C4-2B (cell line): ENCODE results near the gene TSSK6.

Experiments
- ZFX ChIP-seq: fragments of 450-650 bp; IDR thresholded peaks from 2 replicates; pipeline ENCODE4 v1.6.1; 2017
- TF ChIP-seq, protein P1 (sequence below): fragments of 450-650 bp; conservative IDR thresholded peaks from 2 replicates; pipeline ENCODE4 v1.5.1; 2017; ENCODE audit warnings: mild to moderate bottlenecking

DNA sequence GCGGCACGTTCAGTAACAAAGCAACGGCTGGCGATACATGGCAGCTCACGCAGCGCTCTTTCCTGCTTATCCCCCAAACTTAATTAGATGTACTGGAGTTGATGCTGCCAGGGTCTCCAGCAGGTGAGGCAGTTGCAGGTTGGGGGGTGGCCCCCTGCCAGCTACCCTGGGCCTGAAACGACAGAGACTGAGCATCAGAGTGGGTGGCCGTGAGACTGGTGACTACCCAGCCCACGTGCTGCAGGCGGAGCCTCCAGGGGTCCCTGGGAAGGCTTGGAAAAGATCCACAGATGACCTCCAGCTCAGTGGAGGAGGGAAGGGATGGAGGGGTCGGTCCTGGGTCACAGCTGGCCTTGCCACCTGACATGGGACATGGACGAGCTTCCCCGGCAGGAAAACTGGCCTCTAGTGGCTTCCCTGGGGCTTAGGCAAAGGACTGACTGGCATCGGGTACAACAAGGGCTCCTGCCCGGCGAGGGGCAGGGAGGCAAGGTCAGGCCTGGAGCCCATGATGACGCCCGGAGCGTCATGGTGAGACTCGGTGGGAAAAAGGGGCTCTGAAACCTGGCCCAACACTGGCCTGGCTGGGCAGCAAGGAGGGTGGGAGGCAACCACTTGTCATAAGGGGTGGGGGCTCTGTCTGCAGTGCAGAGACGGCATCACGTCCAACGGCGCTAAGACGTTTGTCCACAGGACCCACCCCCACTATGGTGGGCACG, 46.8 kb upstream of the TSSK6 start:
- TF ChIP-seq, protein P1, sequence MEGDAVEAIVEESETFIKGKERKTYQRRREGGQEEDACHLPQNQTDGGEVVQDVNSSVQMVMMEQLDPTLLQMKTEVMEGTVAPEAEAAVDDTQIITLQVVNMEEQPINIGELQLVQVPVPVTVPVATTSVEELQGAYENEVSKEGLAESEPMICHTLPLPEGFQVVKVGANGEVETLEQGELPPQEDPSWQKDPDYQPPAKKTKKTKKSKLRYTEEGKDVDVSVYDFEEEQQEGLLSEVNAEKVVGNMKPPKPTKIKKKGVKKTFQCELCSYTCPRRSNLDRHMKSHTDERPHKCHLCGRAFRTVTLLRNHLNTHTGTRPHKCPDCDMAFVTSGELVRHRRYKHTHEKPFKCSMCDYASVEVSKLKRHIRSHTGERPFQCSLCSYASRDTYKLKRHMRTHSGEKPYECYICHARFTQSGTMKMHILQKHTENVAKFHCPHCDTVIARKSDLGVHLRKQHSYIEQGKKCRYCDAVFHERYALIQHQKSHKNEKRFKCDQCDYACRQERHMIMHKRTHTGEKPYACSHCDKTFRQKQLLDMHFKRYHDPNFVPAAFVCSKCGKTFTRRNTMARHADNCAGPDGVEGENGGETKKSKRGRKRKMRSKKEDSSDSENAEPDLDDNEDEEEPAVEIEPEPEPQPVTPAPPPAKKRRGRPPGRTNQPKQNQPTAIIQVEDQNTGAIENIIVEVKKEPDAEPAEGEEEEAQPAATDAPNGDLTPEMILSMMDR: no peak
- no peak for TF ChIP-seq ZFX
